Fibroblast of lung (primary cell): Measurements from ENCODE around the gene CLIP1. TPM values are rescaled to one million over a fixed set of nuclear protein-coding genes. Genes with fewer than 3 reads are reported as not detected.

Experiments used
- DNase-seq, 2 donors: peaks; one replicate each; pipeline versions ENCODE4 v3.0.0 to v3.0.0-alpha.2; 2010; ENCODE audit warnings: low read depth in 2 of 2
- H2AFZ ChIP-seq: 2 replicates; pipeline ENCODE4 v1.5.1; 2012; ENCODE audit warnings: low read length, control low read depth, inconsistent platforms
- H3K27ac ChIP-seq: 2 replicates; pipeline ENCODE4 v1.5.1; 2011; ENCODE audit warnings: low read length, control low read depth; ENCODE audit not compliant: insufficient read depth
- H3K27me3 ChIP-seq: 2 replicates; pipeline ENCODE4 v1.5.1; 2011; ENCODE audit warnings: mild to moderate bottlenecking, low read length; ENCODE audit not compliant: control insufficient read depth, insufficient read depth
- H3K36me3 ChIP-seq: 2 replicates; pipeline ENCODE4 v1.5.1; 2011; ENCODE audit warnings: low read length; ENCODE audit not compliant: control insufficient read depth, insufficient read depth
- H3K4me1 ChIP-seq: 2 replicates; pipeline ENCODE4 v1.5.1; 2011; ENCODE audit warnings: low read length; ENCODE audit not compliant: control insufficient read depth, insufficient read depth; ENCODE audit errors: extremely low read depth
- H3K4me2 ChIP-seq: 2 replicates; pipeline ENCODE4 v1.5.1; 2011; ENCODE audit warnings: low read length, control low read depth; ENCODE audit not compliant: insufficient read depth; ENCODE audit errors: extremely low read depth
- H3K4me3 ChIP-seq, 4 experiments: fragments of 200-600 bp in 1 of 4; sonication (generic) in 1 of 4; replicated peaks in 1 of 4; 2 replicates each; pipeline ENCODE4 v1.5.1; 2011 to 2016; ENCODE audit warnings: low read length in 4 of 4, low read depth in 3 of 4, mild to moderate bottlenecking in 3 of 4, control low read depth in 2 of 4, inconsistent platforms in 1 of 4, mixed read lengths in 1 of 4; ENCODE audit not compliant: insufficient read depth in 1 of 4; ENCODE audit errors: control extremely low read depth in 1 of 4
- H3K79me2 ChIP-seq: 2 replicates; pipeline ENCODE4 v1.5.1; 2012; ENCODE audit warnings: mild to moderate bottlenecking, low read length, inconsistent platforms; ENCODE audit not compliant: control insufficient read depth, insufficient read depth
- H3K9ac ChIP-seq: 2 replicates; pipeline ENCODE4 v1.5.1; 2011; ENCODE audit warnings: mild to moderate bottlenecking, low read length, control low read depth; ENCODE audit not compliant: insufficient read depth
- H3K9me3 ChIP-seq: 2 replicates; pipeline ENCODE4 v1.5.1; 2012; ENCODE audit warnings: low read depth, low read length; ENCODE audit not compliant: control insufficient read depth, insufficient read depth
- H4K20me1 ChIP-seq: 2 replicates; pipeline ENCODE4 v1.5.1; 2011; ENCODE audit warnings: low read length; ENCODE audit not compliant: control insufficient read depth, insufficient read depth; ENCODE audit errors: extremely low read depth
- CTCF ChIP-seq, 2 donors: IDR thresholded peaks in 1 of 2; conservative IDR thresholded peaks in 1 of 2; 1 replicate in 1 of 2; 2 replicates in 1 of 2; pipeline ENCODE4 v1.5.1; 2011 to 2012; ENCODE audit warnings: low read length in 2 of 2, control low read depth in 1 of 2, inconsistent platforms in 1 of 2, low read depth in 1 of 2, mild to moderate bottlenecking in 1 of 2
- EZH2 ChIP-seq: IDR thresholded peaks from 2 replicates; pipeline ENCODE4 v1.5.1; 2012; ENCODE audit warnings: low read length, control low read depth, mild to moderate bottlenecking; ENCODE audit errors: missing control alignments
- polyA plus RNA-seq, 2 donors: library from polyadenylated mRNA; depleted of rRNA in 1 of 2; stranded (reverse) in 1 of 2; unstranded in 1 of 2; fragments of >200 nt; gene quantifications; 2 replicates each; pipeline ENCODE4 v1.2.1, GENCODE V29; 2011 to 2012; ENCODE audit warnings: missing spikeins in 1 of 2
- total RNA-seq: library from RNA; depleted of rRNA; stranded (reverse); fragments of >200 nt; gene quantifications from 2 replicates; pipeline ENCODE4 v1.2.1, GENCODE V29; 2014

Gene CLIP1
- total and polyA plus RNA-seq, 2 donors (not counting 1 experiment from before 2014, with no cell fraction given), result 75.5 to 147 TPM

- H3K27me3 ChIP-seq, result no peaks in the 10 kb centered on the region
- TF ChIP-seq CTCF (conservative IDR thresholded peaks at IDR 0.05 in 1 of 2, IDR thresholded peaks at IDR 0.05 in 1 of 2; ENCODE audit: low read depth in 1 of 2, low read length in 2 of 2), result no peak
- no peak for TF ChIP-seq EZH2
- H3K79me2 ChIP-seq, result no peaks in the 10 kb centered on the region
- no peak overlapping the region for H3K27ac ChIP-seq
- no peaks in the 10 kb centered on the region for H3K9me3 ChIP-seq
- H3K4me3 ChIP-seq, result no peak overlapping the region
- H4K20me1 ChIP-seq, result no peaks in the 10 kb centered on the region
- H3K4me1 ChIP-seq, result peaks cover 2% of the 10 kb centered on the region
- no peak overlapping the region for H2AFZ ChIP-seq
- no peak overlapping the region for H3K9ac ChIP-seq
- DNase-seq, result no peak
- no peak overlapping the region for H3K4me2 ChIP-seq
- no peaks in the 10 kb centered on the region for H3K36me3 ChIP-seq
Observed at GRCh38 chr12:122457627-122458026, 35.2 kb upstream of the CLIP1 start.

GRCh38 chr12:122454739-122455138 lies 32.3 kb upstream of the CLIP1 start:
- Histone ChIP-seq H3K79me2 (no peaks in the 10 kb centered on the region), H3K9ac (no peak overlapping the region), H4K20me1 (no peaks in the 10 kb centered on the region), H3K9me3 (no peaks in the 10 kb centered on the region), H3K4me1 (peaks cover 2% of the 10 kb centered on the region), H3K27me3 (no peaks in the 10 kb centered on the region), H3K4me2 (no peak overlapping the region), H2AFZ (no peak overlapping the region), H3K27ac (no peak overlapping the region), H3K4me3 (no peak overlapping the region), H3K36me3 (no peaks in the 10 kb centered on the region)
- TF ChIP-seq CTCF (conservative IDR thresholded peaks at IDR 0.05 in 1 of 2, IDR thresholded peaks at IDR 0.05 in 1 of 2; ENCODE audit: low read depth in 1 of 2, low read length in 2 of 2) (no peak), EZH2 (no peak)
- DNase-seq, result no peak

GRCh38 chr12:122454250-122454721 lies 31.8 kb upstream of the CLIP1 start:
- H3K27me3 ChIP-seq, result no peaks in the 10 kb centered on the region
- H4K20me1 ChIP-seq, result no peaks in the 10 kb centered on the region
- no peaks in the 10 kb centered on the region for H3K9me3 ChIP-seq
- H3K4me2 ChIP-seq, result no peak overlapping the region
- H3K9ac ChIP-seq, result no peak overlapping the region
- H3K27ac ChIP-seq, result no peak overlapping the region
- no peak for DNase-seq
- TF ChIP-seq EZH2 (no peak), CTCF (conservative IDR thresholded peaks at IDR 0.05 in 1 of 2, IDR thresholded peaks at IDR 0.05 in 1 of 2; ENCODE audit: low read depth in 1 of 2, low read length in 2 of 2) (no peak)
- H3K4me3 ChIP-seq, result no peak overlapping the region
- no peak overlapping the region for H2AFZ ChIP-seq
- peaks cover under 1% of the 10 kb centered on the region for H3K4me1 ChIP-seq
- no peaks in the 10 kb centered on the region for H3K36me3 ChIP-seq
- H3K79me2 ChIP-seq, result no peaks in the 10 kb centered on the region
